HUES48 (cell line): ENCODE results near the gene NRGN.

ENCODE experiments used
- H3K27ac ChIP-seq: one replicate; pipeline ENCODE4 v1.7.0; 2013; ENCODE audit warnings: low read depth, low read length, inconsistent platforms
- H3K27me3 ChIP-seq: 2 replicates; pipeline ENCODE4 v1.6.1; 2013; ENCODE audit warnings: mild to moderate bottlenecking, low read length; ENCODE audit not compliant: control insufficient read depth, insufficient read depth
- H3K36me3 ChIP-seq: 2 replicates; pipeline ENCODE4 v1.6.1; 2013; ENCODE audit warnings: low read length; ENCODE audit not compliant: control insufficient read depth, insufficient read depth
- H3K4me1 ChIP-seq: 2 replicates; pipeline ENCODE4 v1.6.1; 2013; ENCODE audit warnings: mild to moderate bottlenecking, low read length; ENCODE audit not compliant: control insufficient read depth, insufficient read depth
- H3K4me3 ChIP-seq: 2 replicates; pipeline ENCODE4 v1.5.1; 2013; ENCODE audit warnings: mild to moderate bottlenecking, low read depth, low read length
- H3K9ac ChIP-seq: 2 replicates; pipeline ENCODE4 v1.6.1; 2013; ENCODE audit warnings: mild to moderate bottlenecking, low read depth, low read length, moderate library complexity
- H3K9me3 ChIP-seq: 2 replicates; pipeline ENCODE4 v1.6.1; 2013; ENCODE audit warnings: low read length; ENCODE audit not compliant: control insufficient read depth, insufficient read depth

NRGN gene

GRCh38 chr11:124740277-124740882 is 638 bp downstream of the NRGN start:
- H3K9ac ChIP-seq: no peak overlapping the region
- no peak overlapping the region for H3K27ac ChIP-seq

GRCh38 chr11:124742555-124742954 is 2.8 kb downstream of the NRGN start:
- Histone ChIP-seq H3K9ac (no peak overlapping the region), H3K27me3 (peaks cover 96% of the 10 kb centered on the region), H3K4me1 (peaks cover 14% of the 10 kb centered on the region), H3K4me3 (no peak overlapping the region), H3K36me3 (no peaks in the 10 kb centered on the region), H3K9me3 (no peaks in the 10 kb centered on the region), H3K27ac (no peak overlapping the region)

More at GRCh38 chr11:124740277-124740882, 638 bp downstream of the NRGN start:
- Histone ChIP-seq H3K9me3 (no peaks in the 10 kb centered on the region), H3K4me1 (peaks cover 9% of the 10 kb centered on the region), H3K27me3 (peaks cover 97% of the 10 kb centered on the region), H3K36me3 (no peaks in the 10 kb centered on the region), H3K4me3 (peak overlapping the region; percentile 55)

- Histone ChIP-seq H3K9me3 (no peaks in the 10 kb centered on the region), H3K4me3 (no peak overlapping the region), H3K27me3 (peaks cover 96% of the 10 kb centered on the region), H3K4me1 (peaks cover 16% of the 10 kb centered on the region), H3K36me3 (no peaks in the 10 kb centered on the region), H3K9ac (no peak overlapping the region), H3K27ac (no peak overlapping the region)
Observed at GRCh38 chr11:124743050-124743449, 3.3 kb downstream of the NRGN start.

- H3K4me3 ChIP-seq: peak overlapping the region; percentile 87
- peaks cover 16% of the 10 kb centered on the region for H3K4me1 ChIP-seq
Observed at GRCh38 chr11:124745270-124745834, 5.6 kb downstream of the NRGN start.

GRCh38 chr11:124745835-124746620 is 6.3 kb downstream of the NRGN start:
- Histone ChIP-seq H3K4me1 (peaks cover 16% of the 10 kb centered on the region), H3K27ac (no peak overlapping the region), H3K36me3 (no peaks in the 10 kb centered on the region), H3K9ac (no peak overlapping the region), H3K4me3 (peak overlapping the region; percentile 87), H3K9me3 (no peaks in the 10 kb centered on the region), H3K27me3 (peaks cover 99% of the 10 kb centered on the region)

More at GRCh38 chr11:124745270-124745834, 5.6 kb downstream of the NRGN start:
- Histone ChIP-seq H3K27ac (no peak overlapping the region), H3K36me3 (no peaks in the 10 kb centered on the region), H3K9me3 (no peaks in the 10 kb centered on the region), H3K27me3 (peaks cover 99% of the 10 kb centered on the region), H3K9ac (no peak overlapping the region)

GRCh38 chr11:124746621-124747243 is 7.0 kb downstream of the NRGN start:
- Histone ChIP-seq H3K9ac (no peak overlapping the region), H3K4me3 (peak overlapping the region; percentile 87), H3K27ac (peak overlapping the region; percentile 58), H3K27me3 (peaks cover 99% of the 10 kb centered on the region), H3K36me3 (no peaks in the 10 kb centered on the region), H3K4me1 (peaks cover 20% of the 10 kb centered on the region), H3K9me3 (no peaks in the 10 kb centered on the region)

GRCh38 chr11:124747406-124748099 is 7.8 kb downstream of the NRGN start:
- peaks cover 99% of the 10 kb centered on the region for H3K27me3 ChIP-seq

GRCh38 chr11:124748100-124748418 is 8.3 kb downstream of the NRGN start:
- Histone ChIP-seq H3K27me3 (peaks cover 99% of the 10 kb centered on the region), H3K27ac (no peak overlapping the region), H3K9ac (no peak overlapping the region), H3K4me1 (peaks cover 24% of the 10 kb centered on the region), H3K9me3 (no peaks in the 10 kb centered on the region), H3K4me3 (no peak overlapping the region), H3K36me3 (no peaks in the 10 kb centered on the region)

More at GRCh38 chr11:124747406-124748099, 7.8 kb downstream of the NRGN start:
- H3K4me3 ChIP-seq: peak overlapping the region; percentile 87
- H3K9ac ChIP-seq: no peak overlapping the region
- H3K9me3 ChIP-seq: no peaks in the 10 kb centered on the region
- H3K27ac ChIP-seq: no peak overlapping the region
- no peaks in the 10 kb centered on the region for H3K36me3 ChIP-seq
- peaks cover 22% of the 10 kb centered on the region for H3K4me1 ChIP-seq

- H3K27me3 ChIP-seq: peaks cover 99% of the 10 kb centered on the region
Observed at GRCh38 chr11:124748481-124749343, 9.0 kb downstream of the NRGN start.

GRCh38 chr11:124749912-124750311 is 10.2 kb downstream of the NRGN start:
- no peak overlapping the region for H3K9ac ChIP-seq
- H3K27me3 ChIP-seq: peaks cover 99% of the 10 kb centered on the region
- H3K27ac ChIP-seq: no peak overlapping the region
- H3K36me3 ChIP-seq: no peaks in the 10 kb centered on the region
- peaks cover 20% of the 10 kb centered on the region for H3K4me1 ChIP-seq
- no peaks in the 10 kb centered on the region for H3K9me3 ChIP-seq
- H3K4me3 ChIP-seq: no peak overlapping the region

More at GRCh38 chr11:124748481-124749343, 9.0 kb downstream of the NRGN start:
- Histone ChIP-seq H3K9ac (no peak overlapping the region), H3K27ac (no peak overlapping the region), H3K4me3 (no peak overlapping the region), H3K4me1 (peaks cover 24% of the 10 kb centered on the region), H3K9me3 (no peaks in the 10 kb centered on the region), H3K36me3 (no peaks in the 10 kb centered on the region)
